GM19328 (cell line): Measurements from ENCODE around the gene STX11.
"Not testable (repeated sequence)": the region's sequence is repeated elsewhere in the genome, so short reads cannot be mapped to it uniquely, and the experiment has no call there.

Source experiments
- ATAC-seq: cut with Tn5 transposase; IDR thresholded peaks from one replicate; pipeline ENCODE4 v1.9.1; 2021; ENCODE audit warnings: mild to moderate bottlenecking, moderate library complexity; ENCODE audit not compliant: unreplicated experiment

Gene STX11

GRCh38 chr6:144149894-144150709 lies at the start of gene STX11:
Gene STX11 (plus strand): TSS chr6:144150517. CDS start chr6:144186628, 36,111 bp downstream.
- ATAC-seq: peak; percentile 69

GRCh38 chr6:144103026-144103563 lies 47.2 kb upstream of the STX11 start:
- no peak for ATAC-seq

DNA sequence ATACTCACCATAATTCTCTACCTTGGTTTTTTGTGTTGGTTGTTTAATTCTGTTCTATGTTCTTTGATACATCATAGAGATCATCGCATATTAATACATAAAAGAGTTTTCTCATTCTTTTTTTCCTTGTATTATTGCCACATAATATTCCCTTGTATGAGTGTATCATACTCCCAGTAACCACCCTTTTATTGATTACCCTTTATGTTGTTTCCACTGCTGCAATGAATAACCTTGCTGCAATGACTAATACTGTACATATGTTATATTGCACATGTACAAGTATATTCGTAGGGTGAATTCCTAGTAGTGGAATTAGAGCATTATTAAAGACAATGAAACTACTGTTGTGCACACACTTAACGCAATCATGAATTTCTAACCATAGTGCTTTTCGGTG lies 45.8 kb upstream of the STX11 start:
- ATAC-seq: no peak

DNA sequence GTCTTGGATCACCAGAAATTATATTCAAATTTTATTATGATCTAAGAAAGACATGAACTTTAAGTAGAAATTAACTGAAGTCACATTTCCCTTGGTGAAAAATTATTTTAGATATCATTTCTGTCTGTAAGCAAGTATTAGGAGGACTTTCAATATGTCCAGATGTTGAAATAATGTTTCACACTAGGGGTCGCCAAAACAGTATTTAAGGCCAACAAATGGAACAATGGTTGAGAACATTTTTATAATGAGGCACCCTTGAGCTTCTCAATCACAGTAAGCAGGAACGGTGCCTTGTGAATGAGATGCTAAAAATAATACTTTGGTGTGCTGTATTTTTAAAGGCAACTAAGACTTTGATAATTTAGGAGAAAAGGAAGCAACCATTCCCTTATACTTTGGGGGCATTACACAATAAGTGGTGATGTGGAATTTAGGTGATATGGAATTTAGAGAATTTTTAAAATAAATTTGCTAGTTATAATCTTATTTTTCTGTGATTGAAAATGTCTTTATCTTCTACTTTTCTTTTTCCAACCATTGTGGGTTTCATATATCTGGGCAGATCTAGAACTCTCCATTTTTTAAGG lies 45.3 kb upstream of the STX11 start:
- ATAC-seq: no peak

DNA sequence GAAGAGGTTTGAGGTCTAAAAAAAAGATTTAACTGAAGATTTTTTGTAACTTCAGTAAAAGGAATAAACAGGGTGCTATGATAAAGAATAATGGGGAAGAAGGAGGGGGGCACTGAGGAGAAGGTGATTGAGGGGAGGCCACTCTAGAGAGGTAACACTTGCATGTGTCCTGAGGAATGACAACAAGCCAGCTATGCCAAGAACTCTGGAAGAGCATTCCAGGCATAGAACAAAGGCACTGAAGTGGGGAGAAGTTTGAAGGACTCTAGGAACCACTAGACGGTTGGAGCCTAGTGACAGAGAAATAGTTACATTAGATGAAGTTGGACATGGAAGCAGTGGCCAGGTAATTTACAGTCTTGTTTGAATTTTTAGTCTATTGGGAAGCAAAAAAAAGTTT lies 44.1 kb upstream of the STX11 start:
- ATAC-seq: no peak

DNA sequence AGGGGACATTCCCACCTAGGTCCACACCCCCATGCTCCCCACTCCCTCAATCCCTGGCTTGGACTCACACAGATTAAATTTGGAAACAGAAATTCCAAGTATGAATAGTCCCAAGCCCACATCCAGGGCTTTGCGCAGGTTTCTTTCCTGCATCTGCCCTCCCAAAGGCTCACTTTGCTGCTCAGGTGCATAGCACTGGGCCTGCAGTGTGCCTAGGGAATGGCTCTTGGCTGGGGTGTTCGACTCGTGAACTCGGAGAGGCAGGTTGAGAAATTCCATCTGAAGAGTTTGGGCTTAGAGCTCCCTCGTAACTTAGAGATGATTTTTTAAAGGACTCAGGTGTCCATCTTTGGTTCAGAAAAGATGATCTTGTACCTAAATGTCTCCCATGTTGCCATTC lies 40.1 kb upstream of the STX11 start:
- ATAC-seq: no peak

DNA sequence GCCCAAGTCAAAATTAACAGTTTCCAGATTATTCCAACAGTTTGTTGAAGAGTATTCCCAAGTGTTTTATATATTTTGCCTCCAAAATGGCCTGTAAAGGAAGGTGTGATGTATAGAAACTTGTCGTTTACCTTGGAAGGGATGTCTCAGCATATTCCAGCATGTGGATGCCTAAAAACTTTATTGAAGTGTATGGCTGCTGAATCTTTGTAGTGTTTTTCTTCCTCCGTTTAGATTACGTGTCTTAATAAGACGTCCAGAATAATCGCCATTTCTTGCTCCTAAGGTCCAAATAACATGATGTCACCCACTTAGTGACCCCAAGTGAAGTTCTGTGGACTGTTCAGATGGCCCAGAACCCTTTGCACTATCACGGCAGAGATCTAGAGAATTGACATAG lies 37.0 kb upstream of the STX11 start:
- no peak for ATAC-seq

GRCh38 chr6:144115219-144115618 lies 35.1 kb upstream of the STX11 start:
- no peak for ATAC-seq

- ATAC-seq: no peak
Measured at GRCh38 chr6:144119376-144119775, 30.9 kb upstream of the STX11 start.

DNA sequence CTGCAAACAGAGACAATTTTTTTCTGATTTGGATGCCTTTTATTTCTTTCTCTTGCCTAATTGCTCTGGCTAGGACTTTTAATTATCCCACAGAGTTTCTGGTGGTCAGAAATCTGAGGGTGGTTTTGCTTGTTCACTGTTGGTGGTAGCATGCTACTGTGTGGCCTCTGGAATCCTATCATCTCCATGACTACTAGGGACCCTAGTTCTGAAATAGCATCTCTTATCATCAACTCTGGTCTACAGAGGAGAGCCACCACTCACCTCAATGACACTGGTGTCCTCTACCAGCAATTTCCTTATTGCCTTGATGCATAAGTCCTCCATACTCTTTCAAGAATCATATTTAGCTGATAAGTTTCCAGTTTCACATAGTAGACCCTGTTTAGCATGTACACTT lies 27.5 kb upstream of the STX11 start:
- ATAC-seq: no peak

DNA sequence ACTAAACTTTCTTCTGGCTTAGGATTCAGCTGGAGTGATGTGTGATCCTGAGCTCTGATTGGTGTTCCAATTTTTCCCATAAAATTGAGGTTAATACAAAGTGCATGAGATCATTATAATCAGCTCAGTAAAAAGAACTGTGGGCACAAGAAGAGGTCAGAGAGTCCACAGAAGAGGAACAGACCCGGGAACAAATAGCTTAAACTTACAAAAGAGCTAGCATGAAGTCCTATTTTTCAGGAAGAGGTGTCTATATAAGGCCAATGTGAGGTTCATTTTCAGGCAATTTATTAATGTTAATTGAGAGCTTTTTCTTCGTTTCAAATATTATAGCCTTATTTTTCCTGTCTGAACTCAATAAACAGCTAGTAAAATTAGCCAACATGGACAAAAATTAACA lies 26.9 kb upstream of the STX11 start:
- no peak for ATAC-seq

DNA sequence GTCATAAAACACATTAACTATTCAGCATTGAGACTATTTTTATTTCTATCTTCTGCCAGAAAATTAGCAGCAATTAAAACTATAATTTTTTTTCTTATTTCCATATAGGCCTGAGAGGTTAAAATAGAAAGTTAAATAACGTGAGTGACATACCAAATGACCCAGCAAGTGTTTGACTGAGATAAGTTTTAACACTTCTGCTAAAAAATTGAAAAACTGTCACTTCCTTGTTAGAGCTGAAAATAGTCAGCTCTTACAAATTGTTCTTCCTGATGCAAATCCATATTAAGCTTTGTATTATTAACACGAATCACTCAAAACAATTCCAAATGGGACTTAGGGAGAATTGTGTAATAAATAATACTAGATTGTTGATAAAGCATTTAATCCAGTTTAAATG lies 26.5 kb upstream of the STX11 start:
- no peak for ATAC-seq

DNA sequence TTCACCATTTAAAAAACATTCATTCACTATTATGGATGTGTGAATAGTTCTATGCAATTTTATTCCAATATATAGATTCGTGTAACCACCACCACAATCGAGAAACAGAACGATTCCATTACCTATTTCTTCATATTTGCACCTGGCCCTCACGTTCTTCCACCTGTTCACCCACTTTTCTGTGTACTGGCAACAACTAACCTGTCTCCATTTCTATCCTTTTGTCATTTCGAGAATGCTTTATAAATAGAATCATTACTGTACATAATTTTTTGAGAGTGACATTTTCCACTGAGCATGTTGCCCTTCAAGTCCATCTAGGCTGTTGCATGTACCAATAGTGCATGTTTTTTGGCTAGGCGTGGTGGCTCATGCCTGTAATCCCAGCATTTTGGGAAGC lies 23.2 kb upstream of the STX11 start:
- ATAC-seq: no peak

DNA sequence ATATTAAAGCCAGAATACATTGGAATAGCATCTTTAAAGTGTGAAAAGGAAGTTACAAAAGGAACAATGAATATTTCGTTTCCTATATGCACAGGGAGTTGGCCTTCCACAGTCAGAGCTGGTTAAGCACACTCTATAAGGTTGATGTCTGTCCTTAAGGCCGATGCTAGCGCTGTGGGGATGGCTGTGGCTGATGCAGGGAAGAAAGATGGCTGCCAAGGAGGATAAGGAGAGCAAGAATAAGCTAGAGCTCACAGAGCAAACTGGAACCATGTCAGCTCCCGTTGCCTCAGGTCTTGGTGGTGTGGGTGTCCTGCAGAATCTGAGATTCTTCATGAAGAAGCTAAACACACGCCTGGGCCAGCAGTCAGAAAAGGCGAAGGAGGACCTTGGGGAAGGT lies 20.8 kb upstream of the STX11 start:
- ATAC-seq: no peak

- ATAC-seq: no peak
Measured at GRCh38 chr6:144131248-144131709, 19.0 kb upstream of the STX11 start.

DNA sequence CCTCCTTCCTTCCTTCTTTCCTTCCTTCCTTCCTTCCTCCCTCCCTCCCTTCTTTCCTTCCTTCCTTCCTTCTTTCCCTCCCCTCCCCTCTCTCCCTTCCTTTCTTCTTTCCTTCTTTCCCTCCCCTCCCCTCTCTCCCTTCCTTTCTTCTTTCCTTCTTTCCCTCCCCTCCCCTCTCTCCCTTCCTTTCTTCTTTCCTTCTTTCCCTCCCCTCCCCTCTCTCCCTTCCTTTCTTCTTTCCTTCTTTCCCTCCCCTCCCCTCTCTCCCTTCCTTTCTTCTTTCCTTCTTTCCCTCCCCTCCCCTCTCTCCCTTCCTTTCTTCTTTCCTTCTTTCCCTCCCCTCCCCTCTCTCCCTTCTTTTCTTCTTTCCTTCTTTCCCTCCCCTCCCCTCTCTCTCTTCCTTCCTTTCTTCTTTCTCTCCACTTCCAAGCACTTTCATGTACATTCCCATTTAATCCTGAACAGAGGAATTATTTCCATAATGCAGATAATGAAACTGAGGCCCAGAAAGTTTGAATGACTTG lies 18.1 kb upstream of the STX11 start:
- ATAC-seq: not testable (repeated sequence)

- ATAC-seq: no peak
Measured at GRCh38 chr6:144133225-144133821, 17.0 kb upstream of the STX11 start.

GRCh38 chr6:144134176-144134575 lies 16.1 kb upstream of the STX11 start:
- ATAC-seq: no peak

DNA sequence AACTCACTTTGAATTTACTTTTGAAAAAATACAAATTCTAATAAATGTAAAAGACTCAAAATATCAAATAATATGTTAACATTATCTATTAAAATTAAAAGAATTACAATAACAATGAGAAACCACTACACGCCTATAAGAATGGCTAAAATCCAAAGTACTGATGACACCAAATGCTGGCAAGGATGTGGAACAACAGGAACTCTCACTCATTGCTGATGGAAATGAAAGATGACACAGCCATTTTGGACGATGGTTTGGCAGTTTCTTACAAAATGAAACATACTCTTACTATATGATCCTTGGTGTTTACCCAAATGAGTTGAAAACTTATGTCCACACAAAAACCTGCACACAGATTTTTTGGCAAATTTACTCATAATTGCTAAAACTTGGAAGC lies 15.6 kb upstream of the STX11 start:
- ATAC-seq: no peak

- no peak for ATAC-seq
Measured at GRCh38 chr6:144138542-144138941, 11.8 kb upstream of the STX11 start.

GRCh38 chr6:144139817-144140216 lies 10.5 kb upstream of the STX11 start:
- ATAC-seq: no peak

DNA sequence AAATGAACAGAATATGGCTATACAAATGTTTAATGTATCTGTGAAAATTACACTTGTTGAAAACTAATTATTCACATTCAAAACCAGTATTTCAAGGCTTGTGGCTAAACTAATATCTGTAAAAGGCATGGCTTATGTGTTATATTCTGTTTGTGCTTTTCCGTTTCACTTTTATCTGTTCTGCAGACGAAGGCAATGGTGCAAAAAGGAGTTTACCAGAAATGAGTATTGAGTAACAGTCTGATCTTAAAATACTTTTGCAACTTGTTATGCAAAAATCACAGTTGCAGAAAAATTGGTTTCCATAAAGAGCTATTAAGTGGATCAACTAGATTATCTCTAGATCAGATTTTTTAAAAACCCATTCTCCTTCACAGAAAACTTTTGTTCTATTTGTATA lies 9.4 kb upstream of the STX11 start:
- peak; percentile 72 for ATAC-seq
